ENCODE measurements around the gene MYH6. TPM values are rescaled to one million over a fixed set of nuclear protein-coding genes. Genes with fewer than 3 reads are reported as not detected.

Gene MYH6
- total RNA-seq, 1 donor from 2014 or later, result not detected

- no peaks in the 10 kb centered on the region for H3K27me3 Mint-ChIP-seq (ENCODE audit: low read depth)
- no peaks in the 10 kb centered on the region for H3K9me3 Mint-ChIP-seq (ENCODE audit: low read depth)
- H3K36me3 Mint-ChIP-seq (ENCODE audit: low read depth), result peaks cover 10% of the 10 kb centered on the region
- H3K4me1 Mint-ChIP-seq (ENCODE audit: low read depth), result peaks cover 11% of the 10 kb centered on the region
- H3K4me3 Mint-ChIP-seq (ENCODE audit: unreplicated experiment), result peak overlapping the region; percentile 73
- no peak overlapping the region for H3K27ac Mint-ChIP-seq (ENCODE audit: unreplicated experiment)
- TF ChIP-seq CTCF (IDR thresholded peaks at IDR 0.05), result peak; percentile 68
- no peak for DNase-seq (ENCODE audit: low spot score)
Observed at GRCh38 chr14:23351681-23352505, 56.2 kb downstream of the MYH6 start.

- no peak for TF ChIP-seq CTCF (IDR thresholded peaks at IDR 0.05)
- no peak overlapping the region for H3K27ac Mint-ChIP-seq (ENCODE audit: unreplicated experiment)
- H3K4me1 Mint-ChIP-seq (ENCODE audit: low read depth), result peaks cover 11% of the 10 kb centered on the region
- DNase-seq (ENCODE audit: low spot score), result no peak
- H3K36me3 Mint-ChIP-seq (ENCODE audit: low read depth), result peaks cover 7% of the 10 kb centered on the region
- no peaks in the 10 kb centered on the region for H3K27me3 Mint-ChIP-seq (ENCODE audit: low read depth)
- H3K9me3 Mint-ChIP-seq (ENCODE audit: low read depth), result no peaks in the 10 kb centered on the region
- H3K4me3 Mint-ChIP-seq (ENCODE audit: unreplicated experiment), result no peak overlapping the region
Observed at GRCh38 chr14:23349156-23349845, 58.8 kb downstream of the MYH6 start.

GRCh38 chr14:23348297-23348655 is 59.8 kb downstream of the MYH6 start:
- Mint-ChIP-seq H3K36me3 (ENCODE audit: low read depth) (peaks cover 7% of the 10 kb centered on the region), H3K9me3 (ENCODE audit: low read depth) (no peaks in the 10 kb centered on the region), H3K27me3 (ENCODE audit: low read depth) (no peaks in the 10 kb centered on the region), H3K4me1 (ENCODE audit: low read depth) (peaks cover 9% of the 10 kb centered on the region), H3K4me3 (ENCODE audit: unreplicated experiment) (no peak overlapping the region), H3K27ac (ENCODE audit: unreplicated experiment) (no peak overlapping the region)
- DNase-seq (ENCODE audit: low spot score), result no peak
- no peak for TF ChIP-seq CTCF (IDR thresholded peaks at IDR 0.05)

- DNase-seq (ENCODE audit: low spot score), result no peak
- Mint-ChIP-seq H3K4me3 (ENCODE audit: unreplicated experiment) (no peak overlapping the region), H3K27me3 (ENCODE audit: low read depth) (no peaks in the 10 kb centered on the region), H3K27ac (ENCODE audit: unreplicated experiment) (no peak overlapping the region), H3K4me1 (ENCODE audit: low read depth) (peaks cover 4% of the 10 kb centered on the region), H3K9me3 (ENCODE audit: low read depth) (no peaks in the 10 kb centered on the region), H3K36me3 (ENCODE audit: low read depth) (peaks cover 7% of the 10 kb centered on the region)
- no peak for TF ChIP-seq CTCF (IDR thresholded peaks at IDR 0.05)
Observed at GRCh38 chr14:23347406-23348296, 60.4 kb downstream of the MYH6 start.
